ENCODE results near the gene FUNDC2.

FUNDC2 gene

DNA sequence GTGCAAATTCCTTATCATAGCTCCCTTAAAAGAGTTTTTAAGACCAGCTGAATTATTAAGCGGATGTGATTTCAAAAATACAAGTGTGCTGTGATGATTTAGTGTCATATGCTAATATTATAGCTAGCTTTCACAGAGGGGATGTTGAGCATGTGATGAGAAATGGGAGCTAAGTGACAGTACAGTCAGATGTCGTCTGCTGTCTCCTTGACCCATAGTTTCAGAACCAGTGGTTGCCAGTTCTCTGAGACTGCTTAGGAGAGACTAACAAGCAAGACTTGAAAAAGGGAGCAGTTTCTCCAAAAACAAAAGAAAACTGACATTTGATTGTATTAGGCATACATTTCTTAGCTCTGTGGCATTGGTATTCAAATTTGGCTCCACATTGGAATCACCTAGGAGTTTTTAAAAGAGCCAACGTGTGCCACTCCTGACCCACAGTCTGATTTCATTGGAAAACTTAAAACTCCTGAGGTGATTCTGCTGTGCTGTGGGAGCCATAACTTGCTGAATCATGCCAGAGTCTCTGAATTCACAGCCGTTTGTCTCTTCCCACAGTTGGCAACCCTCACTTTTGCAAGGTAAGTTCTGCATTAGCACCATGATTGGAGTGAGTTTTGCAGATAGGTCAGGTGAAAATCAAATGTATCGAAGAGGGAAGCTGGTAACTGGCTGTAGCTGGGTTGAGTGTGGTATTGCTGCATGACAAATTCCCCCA is 20.3 kb downstream of the FUNDC2 start:
- DNase-seq (ENCODE audit: low read depth), result no peak
- no peak overlapping the region for H3K4me3 ChIP-seq (ENCODE audit: low read depth, low read length)
- TF ChIP-seq, protein P1, sequence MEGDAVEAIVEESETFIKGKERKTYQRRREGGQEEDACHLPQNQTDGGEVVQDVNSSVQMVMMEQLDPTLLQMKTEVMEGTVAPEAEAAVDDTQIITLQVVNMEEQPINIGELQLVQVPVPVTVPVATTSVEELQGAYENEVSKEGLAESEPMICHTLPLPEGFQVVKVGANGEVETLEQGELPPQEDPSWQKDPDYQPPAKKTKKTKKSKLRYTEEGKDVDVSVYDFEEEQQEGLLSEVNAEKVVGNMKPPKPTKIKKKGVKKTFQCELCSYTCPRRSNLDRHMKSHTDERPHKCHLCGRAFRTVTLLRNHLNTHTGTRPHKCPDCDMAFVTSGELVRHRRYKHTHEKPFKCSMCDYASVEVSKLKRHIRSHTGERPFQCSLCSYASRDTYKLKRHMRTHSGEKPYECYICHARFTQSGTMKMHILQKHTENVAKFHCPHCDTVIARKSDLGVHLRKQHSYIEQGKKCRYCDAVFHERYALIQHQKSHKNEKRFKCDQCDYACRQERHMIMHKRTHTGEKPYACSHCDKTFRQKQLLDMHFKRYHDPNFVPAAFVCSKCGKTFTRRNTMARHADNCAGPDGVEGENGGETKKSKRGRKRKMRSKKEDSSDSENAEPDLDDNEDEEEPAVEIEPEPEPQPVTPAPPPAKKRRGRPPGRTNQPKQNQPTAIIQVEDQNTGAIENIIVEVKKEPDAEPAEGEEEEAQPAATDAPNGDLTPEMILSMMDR (IDR thresholded peaks at IDR 0.05; ENCODE audit: low read depth, low read length, missing control alignments), result no peak

DNA sequence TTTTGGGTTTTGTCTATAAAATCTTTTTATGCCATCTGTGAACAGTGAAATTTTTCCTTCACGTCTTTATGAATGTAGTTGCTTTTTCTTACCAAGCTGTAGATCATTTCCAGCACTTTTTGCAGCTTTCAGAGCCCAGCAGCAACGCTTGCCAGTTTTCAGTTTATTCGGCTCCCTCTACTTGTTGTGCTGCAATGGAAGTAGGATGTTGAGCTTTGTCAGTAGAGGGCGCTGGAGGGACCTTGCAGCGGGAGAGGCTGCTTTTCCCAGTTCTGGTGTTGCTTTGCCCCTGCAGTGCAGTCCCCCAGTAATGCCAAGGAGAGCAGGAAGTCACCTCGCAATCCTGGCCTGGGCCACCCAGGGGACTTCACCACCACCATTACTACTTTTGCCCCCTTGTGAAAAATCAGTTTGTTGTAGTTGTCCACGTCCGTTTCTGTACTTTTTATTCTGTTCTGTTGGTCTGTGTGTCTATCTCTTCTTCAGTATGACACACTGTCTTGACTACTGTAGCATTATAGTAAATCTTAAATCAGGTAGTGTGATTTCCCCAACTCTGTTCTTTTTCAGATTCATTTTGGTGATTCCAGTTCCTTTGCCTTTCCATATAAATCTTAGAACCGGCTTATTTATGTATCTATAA is 22.5 kb downstream of the FUNDC2 start:
- DNase-seq (ENCODE audit: low read depth), result no peak
- TF ChIP-seq, protein P1 (IDR thresholded peaks at IDR 0.05; ENCODE audit: low read depth, low read length, missing control alignments), result peak; percentile 61
- H3K4me3 ChIP-seq (ENCODE audit: low read depth, low read length), result no peak overlapping the region

DNA sequence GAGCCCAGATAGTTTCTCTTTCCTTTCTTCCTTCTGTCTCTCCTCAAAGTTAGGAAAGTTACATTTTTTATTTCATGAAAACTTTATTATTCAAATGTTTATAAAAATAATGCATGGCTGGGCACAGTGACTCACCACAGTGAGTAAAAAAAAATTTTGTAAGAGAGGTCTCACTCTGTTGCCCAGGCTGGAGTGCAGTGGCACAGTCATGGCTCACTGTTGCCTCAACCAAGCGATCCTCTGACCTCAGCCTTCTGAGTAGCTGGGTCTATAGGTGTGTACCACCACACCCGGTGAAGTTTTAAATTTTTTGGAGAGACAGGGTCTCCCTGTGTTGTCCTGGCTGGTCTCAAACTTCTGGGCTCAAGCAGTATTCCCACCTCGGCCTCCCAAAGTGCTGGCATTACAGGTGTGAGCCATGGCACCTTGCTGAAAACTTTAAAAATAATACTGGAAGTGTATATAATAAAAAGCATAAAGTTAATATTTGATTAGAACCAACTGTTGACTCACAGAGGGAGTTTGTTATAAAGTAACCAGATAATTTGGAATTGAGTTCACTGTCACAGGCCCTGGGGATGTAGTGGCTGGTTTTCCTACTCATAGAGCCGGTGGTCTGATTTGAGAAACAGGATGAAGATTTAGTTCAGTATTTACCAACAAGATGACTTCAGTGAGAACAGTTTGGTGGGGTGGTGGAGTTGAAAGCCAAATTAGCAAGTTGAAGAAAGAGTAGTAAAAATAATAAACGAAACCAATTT is 26.3 kb downstream of the FUNDC2 start:
- H3K4me3 ChIP-seq (ENCODE audit: low read depth, low read length), result no peak overlapping the region
- TF ChIP-seq, protein P1 (IDR thresholded peaks at IDR 0.05; ENCODE audit: low read depth, low read length, missing control alignments), result no peak
- DNase-seq (ENCODE audit: low read depth), result no peak

DNA sequence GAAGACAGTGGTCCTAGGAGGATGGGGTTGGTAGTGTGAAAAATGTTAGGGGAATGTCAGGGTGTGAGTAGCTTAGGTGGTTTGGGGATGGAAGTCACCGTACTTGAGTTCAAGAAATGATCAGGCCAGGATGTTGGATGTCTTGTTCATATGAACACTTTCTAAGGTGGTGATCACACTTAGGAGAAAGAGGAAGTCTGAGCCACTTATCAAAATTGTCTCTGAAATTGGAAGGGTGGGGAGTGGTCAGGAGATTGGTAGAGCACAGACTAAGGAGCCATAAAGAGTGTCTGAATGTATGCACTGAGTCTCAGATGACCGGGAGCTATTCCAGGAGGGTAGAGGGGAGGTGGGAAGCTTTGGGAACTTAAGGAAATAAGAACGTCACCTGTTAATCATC is 27.0 kb downstream of the FUNDC2 start:
- TF ChIP-seq, protein P1 (IDR thresholded peaks at IDR 0.05; ENCODE audit: low read depth, low read length, missing control alignments), result no peak
- DNase-seq (ENCODE audit: low read depth), result no peak

DNA sequence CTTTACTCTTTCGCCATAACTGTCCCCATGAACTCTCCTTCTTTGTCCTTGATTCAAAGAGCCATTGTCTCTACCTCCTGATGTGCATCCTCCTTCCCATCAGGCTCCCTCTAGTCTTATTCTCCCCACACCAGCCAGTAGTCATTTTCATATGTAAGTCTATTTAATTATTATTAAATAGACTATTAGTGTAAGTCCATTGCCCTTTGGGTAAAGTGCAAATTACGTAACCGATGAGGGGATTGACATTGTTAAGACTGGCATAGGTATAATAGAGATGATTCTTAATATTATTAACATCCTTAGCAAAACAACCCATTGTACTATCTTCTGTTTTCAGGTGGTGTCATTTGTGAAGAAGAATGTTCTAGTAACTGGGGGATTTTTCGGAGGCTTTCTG is 27.6 kb downstream of the FUNDC2 start:
- DNase-seq (ENCODE audit: low read depth), result no peak
- TF ChIP-seq, protein P1 (IDR thresholded peaks at IDR 0.05; ENCODE audit: low read depth, low read length, missing control alignments), result no peak
- H3K4me3 ChIP-seq (ENCODE audit: low read depth, low read length), result no peak overlapping the region

More for the DNA sequence above, 27.0 kb downstream of the FUNDC2 start:
- H3K4me3 ChIP-seq (ENCODE audit: low read depth, low read length), result no peak overlapping the region

DNA sequence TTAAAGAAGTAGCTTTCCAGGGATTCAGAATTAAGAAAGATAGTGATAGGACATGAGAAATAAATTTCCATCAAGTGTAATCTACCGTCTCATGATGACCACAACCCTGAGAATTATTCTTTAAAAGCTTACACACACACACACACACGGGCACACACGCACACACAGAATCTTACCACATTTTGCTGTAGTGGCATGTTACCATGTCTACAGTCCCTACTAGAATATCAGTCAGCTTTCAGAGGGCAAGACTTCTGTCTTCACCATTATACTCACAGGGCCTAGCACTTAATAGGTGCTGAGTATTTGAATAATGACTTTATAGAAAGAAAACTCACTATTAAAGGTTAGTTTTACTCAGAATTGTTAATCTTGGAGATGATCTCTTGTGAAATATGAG is 28.9 kb downstream of the FUNDC2 start:
- TF ChIP-seq, protein P1 (IDR thresholded peaks at IDR 0.05; ENCODE audit: low read depth, low read length, missing control alignments), result no peak
- H3K4me3 ChIP-seq (ENCODE audit: low read depth, low read length), result no peak overlapping the region
- no peak for DNase-seq (ENCODE audit: low read depth)
